CD14-positive monocyte (primary cell): ENCODE measurements around the gene B4GALNT4. TPM values are rescaled to one million over a fixed set of nuclear protein-coding genes. Genes with fewer than 3 reads are reported as not detected.

Experiments
- DNase-seq, 3 donors: peaks; one replicate each; pipeline ENCODE4 v3.0.0-alpha.2; 2011 to 2022
- H2AFZ ChIP-seq: 2 replicates; pipeline ENCODE4 v1.6.0; 2012; ENCODE audit warnings: mild to moderate bottlenecking, low read depth, low read length, inconsistent platforms; ENCODE audit not compliant: insufficient read depth, poor library complexity, severe bottlenecking
- H3K27ac ChIP-seq, 2 donors: 1 replicate in 1 of 2; 2 replicates in 1 of 2; pipeline ENCODE4 v1.5.1; 2012 to 2013; ENCODE audit warnings: low read length in 2 of 2, control low read depth in 1 of 2, inconsistent platforms in 1 of 2, low read depth in 1 of 2, mild to moderate bottlenecking in 1 of 2
- H3K27me3 ChIP-seq, 2 donors: one replicate each; pipeline versions ENCODE4 v1.6.0 to v1.6.1; 2011 to 2013; ENCODE audit warnings: low read length in 2 of 2; ENCODE audit not compliant: control insufficient read depth in 2 of 2, insufficient read depth in 2 of 2
- H3K36me3 ChIP-seq, 2 donors: replicated peaks in 1 of 2; 1 replicate in 1 of 2; 2 replicates in 1 of 2; pipeline versions ENCODE4 v1.5.1 to v1.6.1; 2012 to 2013; ENCODE audit warnings: low read length in 2 of 2, control low read depth in 1 of 2, inconsistent platforms in 1 of 2, mild to moderate bottlenecking in 1 of 2; ENCODE audit not compliant: insufficient read depth in 2 of 2, control insufficient read depth in 1 of 2
- H3K4me1 ChIP-seq, 2 donors: 1 replicate in 1 of 2; 2 replicates in 1 of 2; pipeline versions ENCODE4 v1.5.1 to v1.6.1; 2012 to 2013; ENCODE audit warnings: low read length in 2 of 2, control low read depth in 1 of 2, inconsistent platforms in 1 of 2, mild to moderate bottlenecking in 1 of 2, moderate library complexity in 1 of 2; ENCODE audit not compliant: insufficient read depth in 2 of 2, control insufficient read depth in 1 of 2
- H3K4me2 ChIP-seq: replicated peaks from 2 replicates; pipeline ENCODE3; 2012; ENCODE audit warnings: low read length, moderate library complexity, mild to moderate bottlenecking; ENCODE audit not compliant: poor library complexity, severe bottlenecking; ENCODE audit errors: extremely low read depth
- H3K4me3 ChIP-seq, 3 experiments: fragments of 200-600 bp in 1 of 3; sonication (generic) in 1 of 3; replicated peaks in 1 of 3; 1 replicate in 2 of 3; 2 replicates in 1 of 3; pipeline ENCODE4 v1.5.1; 2011 to 2013; ENCODE audit warnings: low read length in 3 of 3, mild to moderate bottlenecking in 3 of 3, control low read depth in 2 of 3, low read depth in 2 of 3, inconsistent platforms in 1 of 3, moderate library complexity in 1 of 3
- H3K79me2 ChIP-seq: 2 replicates; pipeline ENCODE4 v1.6.0; 2012; ENCODE audit warnings: mild to moderate bottlenecking, control low read depth, inconsistent platforms, low read length, moderate library complexity; ENCODE audit not compliant: insufficient read depth
- H3K9ac ChIP-seq: 2 replicates; pipeline ENCODE4 v1.6.0; 2017; ENCODE audit warnings: low read length, mild to moderate bottlenecking; ENCODE audit not compliant: insufficient read depth, poor library complexity, severe bottlenecking
- H3K9me3 ChIP-seq, 2 donors: replicated peaks in 1 of 2; 1 replicate in 1 of 2; 2 replicates in 1 of 2; pipeline versions ENCODE4 v1.5.1 to v1.6.1; 2012 to 2013; ENCODE audit warnings: low read length in 2 of 2, control low read depth in 1 of 2; ENCODE audit not compliant: control insufficient read depth in 1 of 2, insufficient read depth in 1 of 2
- H4K20me1 ChIP-seq: 2 replicates; pipeline ENCODE4 v1.6.0; 2012; ENCODE audit warnings: mild to moderate bottlenecking, low read length, control low read depth, moderate library complexity; ENCODE audit not compliant: insufficient read depth
- H3K27ac Mint-ChIP-seq, 7 donors: one replicate each; pipeline ENCODE4 v1.8.0; 2020; ENCODE audit warnings: mild to moderate bottlenecking in 7 of 7, mixed read lengths in 7 of 7, moderate library complexity in 6 of 7, inconsistent platforms in 2 of 7
- H3K27me3 Mint-ChIP-seq, 3 donors: one replicate each; pipeline ENCODE4 v1.8.0; 2021 to 2022; ENCODE audit warnings: low read depth in 3 of 3, mild to moderate bottlenecking in 3 of 3, mixed read lengths in 3 of 3, moderate library complexity in 3 of 3, inconsistent platforms in 1 of 3
- H3K36me3 Mint-ChIP-seq, 2 donors: one replicate each; pipeline ENCODE4 v1.8.0; 2020; ENCODE audit warnings: mixed read lengths in 2 of 2, inconsistent platforms in 1 of 2, mild to moderate bottlenecking in 1 of 2
- H3K4me1 Mint-ChIP-seq: one replicate; pipeline ENCODE4 v1.8.0; 2020; ENCODE audit warnings: mild to moderate bottlenecking, mixed read lengths
- H3K4me3 Mint-ChIP-seq, 2 donors: one replicate each; pipeline ENCODE4 v1.8.0; 2020; ENCODE audit warnings: mild to moderate bottlenecking in 2 of 2, mixed read lengths in 2 of 2, moderate library complexity in 1 of 2
- H3K9me3 Mint-ChIP-seq, 7 donors: one replicate each; pipeline ENCODE4 v1.8.0; 2020 to 2022; ENCODE audit warnings: mixed read lengths in 7 of 7, mild to moderate bottlenecking in 6 of 7, moderate library complexity in 6 of 7, inconsistent platforms in 2 of 7
- WGBS: methylation state at CpG from one replicate; pipeline ENCODE4 v1.1.5; 2013; ENCODE audit warnings: missing lambda C conversion rate; ENCODE audit not compliant: insufficient coverage; 5-methylcytosine and 5-hydroxymethylcytosine counted together
- intact Hi-C, 2 donors: fragments of 100-400 bp; cut with micrococcal nuclease; formaldehyde crosslinking; loops; one replicate each; pipeline versions ENCODE4 v1.15.0 to v1.15.1; 2023
- polyA plus RNA-seq, 3 donors: library from polyadenylated mRNA; depleted of rRNA in 1 of 3; unstranded in 2 of 3; stranded (reverse) in 1 of 3; fragments of 300-500 nt in 2 of 3; fragments of >200 nt in 1 of 3; fragmentation: Illumina TruSeq in 2 of 3; gene quantifications; 1 replicate in 2 of 3; 2 replicates in 1 of 3; pipeline ENCODE4 v1.2.3, GENCODE V29; 2012 to 2021
- TF ChIP-seq, protein P1 (sequence below): fragments of 200-600 bp; IDR thresholded peaks from one replicate; pipeline ENCODE4 v1.8.0; 2022; ENCODE audit warnings: antibody characterized with exemption, mild to moderate bottlenecking

B4GALNT4 gene
- polyA plus RNA-seq, 3 donors, result not detected

DNA sequence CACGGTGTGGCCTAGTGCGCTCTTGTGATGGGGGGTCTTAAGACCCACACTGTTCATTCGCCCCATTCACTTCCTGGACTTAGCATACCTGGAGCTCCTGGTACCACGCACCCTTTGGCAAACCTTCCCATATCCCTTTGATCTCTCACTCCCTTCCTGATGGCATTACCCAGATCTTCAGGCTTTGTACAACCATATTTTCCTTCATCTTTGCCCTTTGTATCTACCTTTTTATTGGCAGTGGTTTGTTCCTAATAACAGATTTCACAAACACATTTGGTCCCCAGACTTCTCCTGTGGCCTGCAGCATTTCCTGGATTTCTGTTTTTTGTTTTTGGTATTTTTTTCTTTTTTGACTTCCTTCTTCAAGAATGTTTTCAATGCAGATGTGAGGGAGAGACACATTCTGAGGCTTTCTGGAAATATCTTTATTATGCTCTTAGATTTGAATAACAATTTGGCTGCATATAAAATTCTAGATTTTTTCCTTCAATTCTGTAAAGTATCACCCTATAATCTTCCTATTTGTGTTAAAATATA, 32.6 kb upstream of the B4GALNT4 start:
- intact Hi-C loops, result no loop called here
- Mint-ChIP-seq H3K27ac (no peak overlapping the region), H3K36me3 (peaks cover 1 to 2% of the 10 kb centered on the region in 2 donors), H3K9me3 (peaks cover 6 to 17% (median 13%) of the 10 kb centered on the region in 7 donors), H3K4me1 (peaks cover 26% of the 10 kb centered on the region), H3K4me3 (peak overlapping the region in 1 of 2 donors; percentile 65), H3K27me3 (peaks cover 4 to 13% (median 10%) of the 10 kb centered on the region in 3 donors)
- H3K4me3 ChIP-seq, result no peak overlapping the region
- H3K4me1 ChIP-seq, result peaks cover 16 to 17% of the 10 kb centered on the region in 2 donors
- no peaks in the 10 kb centered on the region for H3K27me3 ChIP-seq
- H3K27ac ChIP-seq, result no peak overlapping the region
- peak overlapping the region; percentile 19 for H3K4me2 ChIP-seq
- peaks cover under 1 to 13% of the 10 kb centered on the region in 2 donors for H3K9me3 ChIP-seq
- peak overlapping the region; percentile 46 for H2AFZ ChIP-seq
- H3K79me2 ChIP-seq, result no peaks in the 10 kb centered on the region
- no peak for DNase-seq
- no peak overlapping the region for H3K9ac ChIP-seq
- TF ChIP-seq, protein P1, sequence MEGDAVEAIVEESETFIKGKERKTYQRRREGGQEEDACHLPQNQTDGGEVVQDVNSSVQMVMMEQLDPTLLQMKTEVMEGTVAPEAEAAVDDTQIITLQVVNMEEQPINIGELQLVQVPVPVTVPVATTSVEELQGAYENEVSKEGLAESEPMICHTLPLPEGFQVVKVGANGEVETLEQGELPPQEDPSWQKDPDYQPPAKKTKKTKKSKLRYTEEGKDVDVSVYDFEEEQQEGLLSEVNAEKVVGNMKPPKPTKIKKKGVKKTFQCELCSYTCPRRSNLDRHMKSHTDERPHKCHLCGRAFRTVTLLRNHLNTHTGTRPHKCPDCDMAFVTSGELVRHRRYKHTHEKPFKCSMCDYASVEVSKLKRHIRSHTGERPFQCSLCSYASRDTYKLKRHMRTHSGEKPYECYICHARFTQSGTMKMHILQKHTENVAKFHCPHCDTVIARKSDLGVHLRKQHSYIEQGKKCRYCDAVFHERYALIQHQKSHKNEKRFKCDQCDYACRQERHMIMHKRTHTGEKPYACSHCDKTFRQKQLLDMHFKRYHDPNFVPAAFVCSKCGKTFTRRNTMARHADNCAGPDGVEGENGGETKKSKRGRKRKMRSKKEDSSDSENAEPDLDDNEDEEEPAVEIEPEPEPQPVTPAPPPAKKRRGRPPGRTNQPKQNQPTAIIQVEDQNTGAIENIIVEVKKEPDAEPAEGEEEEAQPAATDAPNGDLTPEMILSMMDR, result no peak
- H3K36me3 ChIP-seq, result no peaks in the 10 kb centered on the region
- 70% methylated on average over 3 of the region's 4 CpGs for WGBS
- H4K20me1 ChIP-seq, result no peaks in the 10 kb centered on the region

DNA sequence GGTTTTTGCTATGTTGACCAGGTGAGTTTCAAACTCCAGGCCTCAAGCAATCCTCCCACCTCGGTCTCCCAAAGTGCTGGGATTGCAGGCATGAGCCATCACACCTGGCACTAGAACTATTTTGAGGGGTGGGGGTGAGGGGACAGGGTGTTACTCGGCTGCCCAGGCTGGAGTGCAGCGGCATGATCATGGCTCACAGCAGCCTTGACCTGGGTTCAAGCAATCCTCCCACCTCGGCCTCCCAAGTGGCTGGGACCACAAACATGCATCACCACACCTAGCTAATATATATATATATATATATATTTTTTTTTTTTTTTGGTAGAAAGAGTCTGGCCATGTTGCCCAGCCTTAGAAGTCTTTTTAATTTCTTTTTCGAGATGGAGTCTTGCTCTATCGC, 31.6 kb upstream of the B4GALNT4 start:
- Histone ChIP-seq H2AFZ (no peak overlapping the region), H3K27me3 (no peaks in the 10 kb centered on the region), H3K4me3 (no peak overlapping the region), H4K20me1 (no peaks in the 10 kb centered on the region), H3K4me2 (no peak overlapping the region), H3K79me2 (no peaks in the 10 kb centered on the region), H3K4me1 (peaks cover 16 to 17% of the 10 kb centered on the region in 2 donors), H3K36me3 (no peaks in the 10 kb centered on the region), H3K9ac (no peak overlapping the region), H3K27ac (no peak overlapping the region), H3K9me3 (peaks cover 0 to 7% of the 10 kb centered on the region in 2 donors)
- intact Hi-C loops, result no loop called here
- no peak for DNase-seq
- H3K27ac Mint-ChIP-seq, result no peak overlapping the region
- TF ChIP-seq, protein P1, result no peak
- no peaks in the 10 kb centered on the region for H3K36me3 Mint-ChIP-seq
- H3K4me3 Mint-ChIP-seq, result no peak overlapping the region
- WGBS, result 97% methylated on average over 2 of the region's 6 CpGs
- H3K9me3 Mint-ChIP-seq, result peaks cover 0 to 8% (median 5%) of the 10 kb centered on the region in 7 donors
- peaks cover 24% of the 10 kb centered on the region for H3K4me1 Mint-ChIP-seq
- H3K27me3 Mint-ChIP-seq, result peaks cover 4 to 8% (median 7%) of the 10 kb centered on the region in 3 donors
